Measurements from ENCODE around the gene MAJIN. TPM values are rescaled to one million over a fixed set of nuclear protein-coding genes. Genes with fewer than 3 reads are reported as not detected.
A peak's percentile ranks its signal among the peaks of the same experiment; 100 is the strongest.

The MAJIN gene
- total and polyA plus RNA-seq, 12 donors = not detected

DNA sequence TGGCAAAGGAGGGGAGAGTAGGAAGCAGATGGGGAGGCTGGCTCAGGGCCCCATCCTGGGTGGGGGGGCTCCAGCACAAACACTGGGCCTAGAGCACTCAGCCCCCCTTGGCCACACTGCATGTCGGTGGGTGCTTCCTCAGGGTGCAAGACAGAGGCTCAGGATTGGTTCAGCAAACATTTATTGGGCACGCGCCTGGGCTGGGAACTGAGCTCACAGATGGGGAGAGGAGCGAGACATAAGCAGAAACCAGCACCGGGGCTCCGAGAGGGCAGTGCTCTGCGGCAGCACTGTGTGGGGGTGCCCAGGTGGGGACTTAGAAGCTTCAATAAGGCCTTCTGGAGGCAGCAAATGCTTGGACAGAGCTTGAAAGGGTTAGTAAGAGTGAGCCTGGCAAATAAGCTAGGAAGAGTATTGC lies 81.4 kb downstream of the MAJIN start:
- ATAC-seq (no peak), DNase-seq (no peak)
- no peak for TF ChIP-seq CTCF (IDR thresholded peaks at IDR 0.05)
- intact Hi-C loops (cut with DNase I) = loop anchor here in 4 of 10 donors (5.0 to 10.0 kb wide), 2 partner anchors 43 to 106 kb away; no protein-coding TSS in a partner anchor
- Histone ChIP-seq H3K9me3 (no peaks in the 10 kb centered on the region), H3K36me3 (peaks cover 0 to 12% (median 0%) of the 10 kb centered on the region in 9 donors), H3K27ac (peak overlapping the region in 3 of 10 donors; percentile 19 to 48 (median 31)), H3K27me3 (no peaks in the 10 kb centered on the region), H3K4me3 (no peak overlapping the region), H3K4me1 (peaks cover 15 to 60% (median 46%) of the 10 kb centered on the region in 9 donors)
- 90 to 93% methylated on average over 7 of the region's 7 CpGs for WGBS, 2 donors

DNA sequence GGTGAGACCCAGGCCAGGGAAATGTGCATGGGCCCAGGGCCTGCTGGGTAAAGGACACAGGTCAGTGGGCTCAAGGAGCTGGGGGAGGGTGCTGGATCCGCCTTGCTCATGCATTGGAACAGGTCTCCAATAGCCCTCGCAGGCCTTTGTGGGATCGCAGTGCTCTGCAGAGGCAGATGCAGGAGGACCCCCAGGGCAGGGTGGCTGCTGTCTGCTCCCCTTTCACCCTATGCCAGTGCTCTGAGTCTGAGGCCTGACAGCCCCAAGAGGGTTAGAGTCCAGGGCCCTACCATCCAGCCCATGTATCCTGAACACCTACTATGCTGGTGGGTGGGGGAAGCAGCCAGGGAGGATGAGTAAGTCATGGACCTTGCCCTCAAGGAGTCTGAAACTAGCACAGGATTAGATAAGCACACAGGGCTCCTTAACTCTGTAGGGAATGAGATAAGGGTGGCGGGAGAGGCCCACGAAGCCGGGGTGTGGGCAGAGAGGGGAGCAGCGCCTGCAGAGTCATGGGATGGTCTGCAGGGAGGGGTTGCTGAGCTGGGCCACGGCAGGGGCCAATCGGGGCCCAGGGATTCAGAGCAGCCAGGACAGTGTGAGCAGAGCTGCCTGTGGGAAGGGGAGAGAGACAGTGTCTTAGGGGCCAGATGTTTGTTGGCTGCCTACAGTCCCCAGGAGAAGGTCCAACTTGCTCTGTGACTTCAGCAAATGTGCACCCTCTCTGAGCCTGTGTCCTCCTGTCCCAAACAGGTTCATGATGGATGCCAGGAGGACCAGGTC lies 83.0 kb downstream of the MAJIN start:
- 59 to 60% methylated on average over 9 of the region's 9 CpGs for WGBS, 2 donors
- Histone ChIP-seq H3K36me3 (no peaks in the 10 kb centered on the region), H3K4me1 (peaks cover 9 to 54% (median 37%) of the 10 kb centered on the region in 9 donors), H3K4me3 (no peak overlapping the region), H3K27ac (peak overlapping the region in 2 of 10 donors; percentile 64 to 77), H3K27me3 (no peaks in the 10 kb centered on the region), H3K9me3 (no peaks in the 10 kb centered on the region)
- intact Hi-C loops (cut with DNase I) = loop anchor here in 2 of 10 donors (2.0 to 10.0 kb wide), 2 partner anchors 40 to 1106 kb away; no protein-coding TSS in a partner anchor
- ATAC-seq = no peak
- DNase-seq = no peak
- TF ChIP-seq CTCF (IDR thresholded peaks at IDR 0.05) = no peak

DNA sequence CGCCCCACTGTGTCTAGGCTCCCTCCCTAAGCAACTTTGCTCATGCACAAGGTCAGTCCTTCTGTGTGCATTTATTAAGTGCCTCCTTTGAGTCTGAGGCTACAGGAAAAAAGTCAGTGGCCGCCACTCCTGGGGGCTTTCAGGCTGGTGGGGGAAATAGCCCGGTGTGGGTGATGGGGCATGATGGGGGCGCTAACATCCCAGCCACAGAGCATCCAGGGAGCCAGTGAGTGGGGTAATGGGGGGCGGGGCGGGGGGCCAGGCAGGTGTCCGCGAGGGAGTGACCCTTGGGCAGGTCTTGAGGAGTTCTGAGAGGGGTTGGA lies 83.5 kb downstream of the MAJIN start:
- Histone ChIP-seq H3K36me3 (no peaks in the 10 kb centered on the region), H3K4me1 (peaks cover 9 to 48% (median 31%) of the 10 kb centered on the region in 9 donors), H3K27me3 (no peaks in the 10 kb centered on the region), H3K27ac (peak overlapping the region in 9 of 10 donors; percentile 10 to 83 (median 64)), H3K4me3 (peak overlapping the region in 6 of 10 donors; percentile 21 to 42 (median 34)), H3K9me3 (no peaks in the 10 kb centered on the region)
- DNase-seq (no peak), ATAC-seq (no peak)
- intact Hi-C loops (cut with DNase I) = loop anchor here in 2 of 10 donors (2.0 to 10.0 kb wide), 2 partner anchors 40 to 1106 kb away; no protein-coding TSS in a partner anchor
- 69 to 71% methylated on average over 8 of the region's 8 CpGs for WGBS, 2 donors
- TF ChIP-seq CTCF (IDR thresholded peaks at IDR 0.05) = no peak

Small RNAs within 50 kb of the gene (microRNA-seq; reads per million reads assigned to microRNA genes)
- gene MIR6749 (0 to 0.60 reads per million in 2 donors), gene MIR6750 (0 reads per million in 2 donors), gene MIR6879 (0 reads per million in 2 donors)

Other genes starting within 250 kb of the MAJIN start
- 1 to 10 TPM in 6 of 10 donors, under 1 TPM in 4; 0.81 to 5.5 (median 1.4) TPM for gene NRXN2, start 248.9 kb downstream of the MAJIN start, total RNA-seq
- gene NRXN2, start 248.9 kb downstream of the MAJIN start, polyA plus RNA-seq = 1 to 10 TPM in 1 of 2 donors, under 1 TPM in 1; 0.45 to 1.8 TPM
- 10 to 100 TPM; 18.9 to 49.8 (median 25.4) TPM for gene RASGRP2, start 228.0 kb downstream of the MAJIN start, total RNA-seq
- 100 to 1,000 TPM in 1 of 2 donors, 10 to 100 TPM in 1; 31.3 to 128 TPM for gene RASGRP2, start 228.0 kb downstream of the MAJIN start, polyA plus RNA-seq
- gene PYGM, start 212.1 kb downstream of the MAJIN start, total RNA-seq = 100 to 1,000 TPM in 8 of 10 donors, 10 to 100 TPM in 2; 76.8 to 249 (median 132) TPM
- 10 to 100 TPM; 11.3 to 90.1 TPM for gene PYGM, start 212.1 kb downstream of the MAJIN start, polyA plus RNA-seq
- 100 to 1,000 TPM; 149 to 201 (median 165) TPM for gene SF1, start 193.6 kb downstream of the MAJIN start, total RNA-seq
- gene SF1, start 193.6 kb downstream of the MAJIN start, polyA plus RNA-seq = 10 to 100 TPM; 45.6 to 91.1 TPM
- gene MAP4K2, start 168.9 kb downstream of the MAJIN start, total RNA-seq = 10 to 100 TPM in 2 of 10 donors, 1 to 10 TPM in 8; 4.6 to 11.3 (median 8.1) TPM
- gene MAP4K2, start 168.9 kb downstream of the MAJIN start, polyA plus RNA-seq = 10 to 100 TPM in 1 of 2 donors, 1 to 10 TPM in 1; 7.8 to 19.9 TPM
- 10 to 100 TPM in 2 of 10 donors, 1 to 10 TPM in 8; 5.8 to 12.5 (median 8.1) TPM for gene MEN1, start 161.6 kb downstream of the MAJIN start, total RNA-seq
- 10 to 100 TPM in 1 of 2 donors, 1 to 10 TPM in 1; 9.9 to 10.7 TPM for gene MEN1, start 161.6 kb downstream of the MAJIN start, polyA plus RNA-seq
- gene CDC42BPG, start 127.5 kb downstream of the MAJIN start, total RNA-seq = 1 to 10 TPM in 1 of 10 donors, under 1 TPM in 9; 0.04 to 1.3 (median 0.27) TPM
- gene CDC42BPG, start 127.5 kb downstream of the MAJIN start, polyA plus RNA-seq = under 1 TPM; 0.17 to 0.37 TPM
- gene EHD1, start 93.5 kb downstream of the MAJIN start, total RNA-seq = 10 to 100 TPM; 30.7 to 73.1 (median 43.9) TPM
- 10 to 100 TPM; 26.0 to 39.7 TPM for gene EHD1, start 93.5 kb downstream of the MAJIN start, polyA plus RNA-seq
- gene ATG2A, start 54.9 kb downstream of the MAJIN start, total RNA-seq = 10 to 100 TPM; 12.4 to 17.7 (median 16.0) TPM
- gene ATG2A, start 54.9 kb downstream of the MAJIN start, polyA plus RNA-seq = 10 to 100 TPM; 14.8 to 18.6 TPM
- gene PPP2R5B, start 47.4 kb downstream of the MAJIN start, total RNA-seq = 10 to 100 TPM; 13.4 to 29.8 (median 20.4) TPM
- 10 to 100 TPM; 26.6 to 30.8 TPM for gene PPP2R5B, start 47.4 kb downstream of the MAJIN start, polyA plus RNA-seq
- not detected for gene GPHA2, start 36.2 kb downstream of the MAJIN start, total RNA-seq
- not detected for gene GPHA2, start 36.2 kb downstream of the MAJIN start, polyA plus RNA-seq
- 10 to 100 TPM in 1 of 10 donors, 1 to 10 TPM in 8, under 1 TPM in 1; 0.66 to 31.8 (median 1.7) TPM for gene BATF2, start 24.9 kb upstream of the MAJIN start, total RNA-seq
- gene BATF2, start 24.9 kb upstream of the MAJIN start, polyA plus RNA-seq = 1 to 10 TPM; 2.1 to 2.9 TPM
- gene ARL2, start 42.1 kb upstream of the MAJIN start, total RNA-seq = 100 to 1,000 TPM in 9 of 10 donors, 10 to 100 TPM in 1; 92.6 to 144 (median 117) TPM
- 100 to 1,000 TPM; 115 to 157 TPM for gene ARL2, start 42.1 kb upstream of the MAJIN start, polyA plus RNA-seq
- gene SNX15, start 55.3 kb upstream of the MAJIN start, total RNA-seq = 10 to 100 TPM; 11.4 to 21.8 (median 15.2) TPM
- gene SNX15, start 55.3 kb upstream of the MAJIN start, polyA plus RNA-seq = 10 to 100 TPM; 14.7 to 23.2 TPM
- gene SAC3D1, start 69.1 kb upstream of the MAJIN start, total RNA-seq = 1 to 10 TPM; 3.8 to 9.3 (median 4.8) TPM
- 10 to 100 TPM in 1 of 2 donors, 1 to 10 TPM in 1; 4.7 to 17.3 TPM for gene SAC3D1, start 69.1 kb upstream of the MAJIN start, polyA plus RNA-seq
- gene NAALADL1, start 86.4 kb upstream of the MAJIN start, total RNA-seq = 1 to 10 TPM; 2.1 to 6.8 (median 3.7) TPM
- gene NAALADL1, start 86.4 kb upstream of the MAJIN start, polyA plus RNA-seq = 1 to 10 TPM; 8.1 to 9.1 TPM
- 1 to 10 TPM in 5 of 10 donors, under 1 TPM in 5; 0.50 to 5.3 (median 1.0) TPM for gene CDCA5, start 111.9 kb upstream of the MAJIN start, total RNA-seq
- under 1 TPM; 0.45 to 0.80 TPM for gene CDCA5, start 111.9 kb upstream of the MAJIN start, polyA plus RNA-seq
- gene ZFPL1, start 112.1 kb upstream of the MAJIN start, total RNA-seq = 10 to 100 TPM; 21.5 to 27.7 (median 24.8) TPM
- 10 to 100 TPM; 32.8 to 49.2 TPM for gene ZFPL1, start 112.1 kb upstream of the MAJIN start, polyA plus RNA-seq
- gene VPS51, start 124.1 kb upstream of the MAJIN start, total RNA-seq = 100 to 1,000 TPM in 6 of 10 donors, 10 to 100 TPM in 4; 79.2 to 123 (median 100) TPM
- 100 to 1,000 TPM in 1 of 2 donors, 10 to 100 TPM in 1; 85.2 to 102 TPM for gene VPS51, start 124.1 kb upstream of the MAJIN start, polyA plus RNA-seq
- 10 to 100 TPM; 38.1 to 87.8 (median 69.5) TPM for gene TM7SF2, start 139.8 kb upstream of the MAJIN start, total RNA-seq
- gene TM7SF2, start 139.8 kb upstream of the MAJIN start, polyA plus RNA-seq = 10 to 100 TPM; 18.5 to 83.6 TPM
- 1 to 10 TPM; 4.3 to 8.3 (median 6.5) TPM for gene ZNHIT2, start 145.6 kb upstream of the MAJIN start, total RNA-seq
- gene ZNHIT2, start 145.6 kb upstream of the MAJIN start, polyA plus RNA-seq = 10 to 100 TPM; 16.5 to 17.5 TPM
- gene FAU, start 150.0 kb upstream of the MAJIN start, total RNA-seq = 100 to 1,000 TPM; 536 to 674 (median 617) TPM
- 1,000 to 10,000 TPM; 1,297 to 1,540 TPM for gene FAU, start 150.0 kb upstream of the MAJIN start, polyA plus RNA-seq
- gene MRPL49, start 150.2 kb upstream of the MAJIN start, total RNA-seq = 10 to 100 TPM; 33.8 to 44.8 (median 39.9) TPM
- 10 to 100 TPM in 1 of 2 donors, 1 to 10 TPM in 1; 6.4 to 39.0 TPM for gene MRPL49, start 150.2 kb upstream of the MAJIN start, polyA plus RNA-seq
- 10 to 100 TPM; 24.1 to 34.0 (median 27.8) TPM for gene SYVN1, start 162.4 kb upstream of the MAJIN start, total RNA-seq
- 10 to 100 TPM; 22.2 to 24.6 TPM for gene SYVN1, start 162.4 kb upstream of the MAJIN start, polyA plus RNA-seq
- gene SPDYC, start 198.1 kb upstream of the MAJIN start, total RNA-seq = not detected
- gene SPDYC, start 198.1 kb upstream of the MAJIN start, polyA plus RNA-seq = not detected
- 100 to 1,000 TPM in 1 of 10 donors, 10 to 100 TPM in 9; 61.6 to 110 (median 82.0) TPM for gene CAPN1, start 209.8 kb upstream of the MAJIN start, total RNA-seq
- 10 to 100 TPM; 85.0 to 89.3 TPM for gene CAPN1, start 209.8 kb upstream of the MAJIN start, polyA plus RNA-seq

All from heart right ventricle (tissue), 16 donors.